MV-4-11 (cell line): ENCODE results near the gene ARHGEF28.

Experiments
- DNase-seq: peaks from one replicate; lab custom pipeline; 2025; lab: John Stamatoyannopoulos, UW

ARHGEF28 gene

DNA sequence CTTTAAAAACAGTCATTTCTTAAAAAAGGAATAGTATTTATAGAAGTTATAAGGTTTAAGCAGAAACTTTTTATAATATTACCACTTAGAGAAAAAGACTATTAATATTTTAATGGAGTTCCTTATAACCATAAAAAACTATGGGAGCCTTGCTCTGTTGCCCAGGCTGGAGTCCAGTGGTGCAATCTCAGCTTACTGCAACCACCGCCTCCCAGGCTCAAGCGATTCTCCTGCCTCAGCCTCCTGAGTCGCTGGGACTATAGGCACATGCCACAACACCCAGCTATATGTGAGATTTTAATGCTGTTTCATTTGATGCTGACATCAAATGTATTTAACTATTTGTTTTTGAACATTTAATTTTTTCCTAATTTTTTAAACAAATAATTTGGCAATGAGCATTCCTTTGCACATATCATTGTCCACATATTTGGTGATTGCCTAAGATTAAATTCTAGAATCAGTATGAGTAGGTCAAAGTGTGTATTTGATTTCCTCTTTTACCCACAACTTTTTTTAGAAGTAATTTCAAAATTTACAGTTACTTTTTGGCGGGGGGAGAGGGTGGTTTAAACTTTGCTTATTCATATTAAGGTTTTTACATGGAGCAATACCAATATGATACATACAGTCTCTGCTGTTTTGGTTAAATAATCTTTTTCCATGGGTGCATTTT is 235.5 kb downstream of the ARHGEF28 start:
- DNase-seq, result peak; percentile 87

DNA sequence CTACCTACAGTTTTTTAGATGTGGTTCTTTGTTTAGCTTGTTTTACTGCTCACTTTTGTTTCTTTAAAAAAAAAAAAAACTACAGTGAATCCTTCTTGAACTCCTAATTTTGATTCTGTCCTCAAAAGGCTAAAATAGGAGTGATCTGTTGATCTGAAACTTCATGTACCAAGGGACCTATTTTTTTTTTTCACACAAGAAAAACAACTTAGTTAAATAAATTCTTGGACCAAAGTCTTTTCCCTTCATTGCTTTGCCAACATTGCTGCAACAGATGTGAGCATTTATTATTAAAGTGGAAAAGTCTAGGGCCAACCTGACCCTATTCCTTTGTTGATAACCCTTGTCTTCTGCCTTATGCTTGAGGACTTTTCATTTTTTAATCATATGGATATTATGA is 236.8 kb downstream of the ARHGEF28 start:
- DNase-seq, result no peak

- DNase-seq, result no peak
Observed at GRCh38 chr5:73863876-73864275, 237.9 kb downstream of the ARHGEF28 start.

DNA sequence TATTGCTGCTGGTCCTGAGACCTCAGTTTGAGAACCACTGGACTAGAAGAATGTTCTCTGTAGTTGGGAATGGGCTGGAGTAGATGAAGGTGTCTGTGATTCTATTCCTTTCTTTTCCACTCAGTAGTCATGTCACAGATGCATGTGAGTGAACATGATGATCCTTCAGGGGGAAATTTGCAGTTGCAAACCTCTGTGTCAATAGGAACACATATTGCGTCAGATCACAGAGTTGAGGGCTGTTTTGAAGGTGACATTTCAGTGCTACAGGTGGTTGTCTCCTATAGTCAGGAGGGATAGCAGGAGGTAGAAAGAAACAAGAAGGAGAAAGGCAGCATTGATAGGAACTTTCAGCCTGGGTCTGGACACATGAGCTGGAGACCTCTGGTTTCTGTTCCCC is 239.3 kb downstream of the ARHGEF28 start:
- DNase-seq, result peak; percentile 29

DNA sequence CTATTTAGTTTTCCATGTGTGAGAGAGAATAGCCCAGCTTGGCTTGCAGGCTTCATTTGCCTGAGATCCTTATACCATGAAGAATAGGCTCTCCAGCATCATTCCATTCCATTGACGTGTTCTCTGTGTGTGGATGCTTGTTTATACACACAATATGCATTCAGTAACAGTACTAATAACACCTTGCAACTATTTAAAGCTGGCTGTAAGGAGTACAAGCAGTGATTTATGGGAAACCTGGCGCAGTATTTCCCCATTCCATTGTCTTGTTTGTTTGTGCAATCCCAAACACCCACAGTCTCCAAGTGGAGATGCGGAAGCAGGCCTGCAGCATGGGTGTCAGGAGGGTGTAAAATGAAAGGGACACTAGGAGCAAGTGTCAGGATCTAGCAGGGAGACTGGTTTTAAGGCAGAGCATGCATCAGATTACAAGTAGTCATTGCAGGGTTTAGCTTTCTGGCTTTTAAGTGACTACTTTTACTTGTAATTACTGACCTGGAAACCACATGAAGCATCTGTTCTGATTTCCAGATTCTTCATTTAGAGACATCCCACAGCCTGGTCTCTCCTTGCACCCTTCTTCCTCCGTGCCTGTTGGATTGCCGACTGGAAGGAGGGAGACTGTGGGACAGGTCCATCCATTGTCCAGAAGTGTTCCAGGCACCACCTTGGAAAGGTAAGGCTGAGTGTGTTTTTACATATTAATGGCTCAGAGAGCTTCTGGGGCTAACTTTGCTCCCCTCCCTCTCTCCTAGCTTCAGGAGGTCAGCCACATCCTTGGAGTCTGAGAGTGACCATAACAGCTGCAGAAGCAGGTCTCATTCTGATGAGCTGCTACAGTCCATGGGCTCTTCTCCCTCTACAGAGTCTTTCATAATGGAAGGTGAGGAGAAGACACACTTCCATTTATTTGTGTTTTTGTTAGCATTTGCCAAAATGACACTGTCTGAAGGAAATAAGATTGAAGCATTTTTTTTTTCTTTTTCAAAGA is 241.6 kb downstream of the ARHGEF28 start:
- DNase-seq, result no peak

DNA sequence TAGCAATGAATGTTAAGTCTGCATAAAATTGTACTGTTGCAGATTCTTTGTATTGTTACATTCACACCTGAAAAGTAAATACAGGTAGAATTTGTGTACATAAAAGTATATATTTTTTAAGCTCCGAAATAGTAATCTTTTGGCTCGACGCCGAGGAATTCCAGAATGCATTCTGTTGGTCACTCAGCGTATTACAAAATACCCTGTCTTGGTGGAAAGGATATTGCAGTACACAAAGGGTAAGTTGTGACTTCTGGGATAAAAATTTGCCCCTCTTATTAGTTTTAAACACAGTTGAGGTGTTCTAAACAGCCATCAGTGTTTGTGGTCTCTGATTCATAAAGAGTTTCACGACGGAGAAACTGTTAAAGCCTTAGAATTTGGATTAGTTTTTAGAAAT is 257.6 kb downstream of the ARHGEF28 start:
- no peak for DNase-seq

DNA sequence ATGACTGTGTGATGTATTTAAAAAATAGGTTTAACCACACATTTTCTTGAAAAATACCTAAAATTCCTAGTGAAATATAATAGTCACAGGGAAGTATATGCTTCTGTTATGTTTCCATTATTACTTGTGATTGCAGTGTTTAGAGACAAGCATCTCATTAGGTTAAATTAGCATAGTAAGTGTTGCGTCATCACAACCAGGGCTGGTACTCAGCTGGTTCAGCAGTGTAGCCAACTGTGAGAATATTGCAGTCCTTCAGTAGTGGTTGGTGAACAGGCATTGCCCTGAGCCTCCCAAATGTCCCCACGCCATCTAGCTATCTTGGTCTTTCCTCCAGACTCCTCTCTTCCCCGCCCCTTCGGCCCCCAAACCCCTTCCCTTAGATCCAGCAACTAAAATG is 261.7 kb downstream of the ARHGEF28 start:
- peak; percentile 7 for DNase-seq

GRCh38 chr5:73890569-73890968 is 264.6 kb downstream of the ARHGEF28 start:
- DNase-seq, result no peak

DNA sequence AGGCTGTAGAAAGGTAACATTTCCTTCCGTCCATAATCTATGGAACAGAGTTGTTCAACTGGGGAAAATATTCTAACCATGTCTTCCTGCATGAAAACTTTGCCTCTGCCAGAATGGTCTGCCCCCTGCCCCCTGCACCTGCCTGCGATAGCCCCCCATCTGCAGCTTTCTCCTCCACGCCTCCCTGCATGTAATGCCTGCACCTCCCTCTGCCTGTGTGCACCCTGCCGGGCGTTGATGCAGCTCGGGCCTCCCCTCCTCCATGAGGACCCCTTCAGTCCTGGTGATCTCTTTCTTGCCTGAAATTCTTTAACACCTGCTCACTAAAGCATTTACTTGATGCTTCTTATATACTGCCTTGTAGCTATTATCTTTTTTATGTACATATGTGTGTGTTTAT is 266.2 kb downstream of the ARHGEF28 start:
- no peak for DNase-seq

DNA sequence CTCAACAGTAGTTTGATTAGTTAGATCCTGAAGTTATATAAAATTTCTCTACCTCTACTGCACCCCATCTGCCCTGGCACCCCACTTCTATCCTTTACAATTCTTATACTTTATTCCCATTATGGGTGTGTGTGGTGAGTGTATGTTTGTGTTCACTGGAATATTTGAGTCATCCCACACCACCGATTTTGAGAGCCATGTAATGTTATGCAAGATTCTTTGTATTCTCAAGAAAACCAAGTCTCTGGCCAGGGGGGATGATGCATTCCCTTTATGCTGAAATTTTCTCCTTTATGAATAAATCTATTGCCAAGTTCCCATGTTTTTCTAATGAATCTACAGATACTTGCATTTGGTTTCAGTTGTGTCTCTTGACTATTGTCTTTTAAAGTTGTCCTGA is 266.8 kb downstream of the ARHGEF28 start:
- peak; percentile 58 for DNase-seq

DNA sequence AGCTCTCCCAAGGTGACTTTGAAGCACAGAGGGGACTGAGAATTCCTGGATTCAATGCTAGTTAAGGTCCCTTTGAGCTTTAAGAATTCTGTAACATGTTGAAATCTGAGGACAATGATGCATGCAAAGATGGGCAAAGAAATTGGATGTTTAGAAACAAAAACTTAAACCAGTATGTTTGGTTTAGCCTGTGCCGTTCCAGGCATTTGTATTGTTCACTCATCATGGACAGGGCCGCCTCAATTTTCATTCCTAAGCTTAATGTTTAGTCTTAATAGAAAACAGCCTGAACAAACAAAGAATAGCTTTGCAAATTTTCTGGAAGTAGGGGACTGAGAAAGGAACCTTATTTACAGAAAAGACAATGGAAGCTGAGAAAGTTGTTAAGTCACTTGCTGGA is 267.8 kb downstream of the ARHGEF28 start:
- no peak for DNase-seq

GRCh38 chr5:73894860-73895259 is 268.9 kb downstream of the ARHGEF28 start:
- DNase-seq, result no peak

GRCh38 chr5:73895471-73895870 is 269.5 kb downstream of the ARHGEF28 start:
- peak; percentile 80 for DNase-seq

DNA sequence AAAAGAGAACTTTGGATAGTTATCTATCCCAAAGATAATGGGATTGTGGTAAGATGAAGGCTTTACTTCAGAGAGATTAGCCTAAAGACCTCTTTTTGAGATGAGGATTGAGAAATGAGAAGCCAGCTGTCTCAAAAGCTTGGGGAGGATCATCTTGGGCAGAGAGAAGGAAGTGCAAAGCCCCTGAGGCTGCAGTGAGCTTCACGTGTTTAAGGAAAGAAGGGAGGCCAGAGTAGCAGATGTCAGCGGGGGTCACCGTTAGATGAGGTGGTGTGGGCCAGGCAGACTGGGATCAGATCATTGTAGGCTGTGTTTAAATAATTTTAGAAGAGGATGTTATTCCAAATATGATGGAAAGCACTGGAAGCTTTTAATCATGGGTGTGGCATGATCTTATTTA is 270.1 kb downstream of the ARHGEF28 start:
- peak; percentile 80 for DNase-seq

- no peak for DNase-seq
Observed at GRCh38 chr5:73896668-73897067, 270.7 kb downstream of the ARHGEF28 start.

DNA sequence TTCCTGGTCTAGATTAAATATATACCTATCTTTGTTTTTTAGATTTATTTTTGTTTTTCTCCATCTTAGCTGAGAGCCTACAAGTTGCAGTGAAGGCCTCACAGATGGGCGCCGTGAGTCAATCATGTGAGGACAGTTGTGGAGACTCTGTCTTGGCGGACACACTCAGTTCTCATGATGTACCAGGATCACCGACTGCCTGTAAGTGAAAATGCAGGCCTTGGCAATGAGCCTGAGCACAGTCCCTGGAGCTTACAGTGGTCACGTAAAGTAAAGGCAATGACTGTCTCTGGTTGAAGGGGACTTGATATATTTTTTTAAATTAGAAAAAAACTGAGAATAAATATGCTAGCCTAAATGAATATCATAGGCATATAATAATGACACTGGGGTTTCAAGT is 271.9 kb downstream of the ARHGEF28 start:
- DNase-seq, result no peak

GRCh38 chr5:73899055-73899454 is 273.1 kb downstream of the ARHGEF28 start:
- DNase-seq, result peak; percentile 89

GRCh38 chr5:73899916-73900315 is 273.9 kb downstream of the ARHGEF28 start:
- DNase-seq, result no peak

DNA sequence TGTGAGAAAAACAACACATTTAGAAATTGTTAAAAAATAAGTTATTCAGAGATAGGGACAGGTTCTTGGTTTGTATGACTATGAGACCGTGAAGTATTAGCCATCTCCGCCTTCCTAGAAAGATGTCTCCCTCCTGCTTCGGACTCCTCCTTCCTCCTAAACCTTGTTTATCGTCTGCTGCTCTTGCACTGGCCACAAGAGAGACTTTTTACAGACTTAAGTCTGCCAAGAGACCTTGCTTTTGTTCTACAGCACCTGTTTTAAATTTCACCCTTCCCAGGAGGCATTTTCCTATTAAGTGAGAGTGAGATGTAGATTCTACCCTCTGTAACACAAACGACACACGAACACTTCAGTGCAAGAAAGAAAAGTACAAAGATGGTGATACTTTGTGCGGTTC is 274.6 kb downstream of the ARHGEF28 start:
- no peak for DNase-seq

DNA sequence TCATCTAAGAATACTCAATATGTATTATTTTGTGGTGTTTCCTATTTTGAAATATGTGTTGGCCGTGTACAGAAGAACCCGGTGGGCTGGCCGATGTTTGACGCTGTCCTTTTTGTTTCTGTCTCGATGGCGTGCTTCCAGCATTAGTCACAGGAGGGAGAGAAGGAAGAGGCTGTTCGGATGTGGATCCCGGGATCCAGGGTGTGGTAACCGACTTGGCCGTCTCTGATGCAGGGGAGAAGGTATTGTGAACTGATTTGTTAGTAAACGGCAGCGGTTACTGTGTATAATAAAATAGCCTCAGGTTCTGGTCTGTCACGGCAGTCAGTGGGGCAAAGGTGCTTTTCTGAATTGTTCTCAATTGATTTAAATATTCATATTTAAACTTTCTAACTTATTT is 275.0 kb downstream of the ARHGEF28 start:
- no peak for DNase-seq

- DNase-seq, result no peak
Observed at GRCh38 chr5:73901455-73901854, 275.5 kb downstream of the ARHGEF28 start.

- peak; percentile 52 for DNase-seq
Observed at GRCh38 chr5:73902327-73903051, 276.5 kb downstream of the ARHGEF28 start.

GRCh38 chr5:73903169-73903568 is 277.2 kb downstream of the ARHGEF28 start:
- no peak for DNase-seq
